ENCODE data around the gene PAK3.
A peak's percentile ranks its signal among the peaks of the same experiment; 100 is the strongest.

Gene PAK3

DNA sequence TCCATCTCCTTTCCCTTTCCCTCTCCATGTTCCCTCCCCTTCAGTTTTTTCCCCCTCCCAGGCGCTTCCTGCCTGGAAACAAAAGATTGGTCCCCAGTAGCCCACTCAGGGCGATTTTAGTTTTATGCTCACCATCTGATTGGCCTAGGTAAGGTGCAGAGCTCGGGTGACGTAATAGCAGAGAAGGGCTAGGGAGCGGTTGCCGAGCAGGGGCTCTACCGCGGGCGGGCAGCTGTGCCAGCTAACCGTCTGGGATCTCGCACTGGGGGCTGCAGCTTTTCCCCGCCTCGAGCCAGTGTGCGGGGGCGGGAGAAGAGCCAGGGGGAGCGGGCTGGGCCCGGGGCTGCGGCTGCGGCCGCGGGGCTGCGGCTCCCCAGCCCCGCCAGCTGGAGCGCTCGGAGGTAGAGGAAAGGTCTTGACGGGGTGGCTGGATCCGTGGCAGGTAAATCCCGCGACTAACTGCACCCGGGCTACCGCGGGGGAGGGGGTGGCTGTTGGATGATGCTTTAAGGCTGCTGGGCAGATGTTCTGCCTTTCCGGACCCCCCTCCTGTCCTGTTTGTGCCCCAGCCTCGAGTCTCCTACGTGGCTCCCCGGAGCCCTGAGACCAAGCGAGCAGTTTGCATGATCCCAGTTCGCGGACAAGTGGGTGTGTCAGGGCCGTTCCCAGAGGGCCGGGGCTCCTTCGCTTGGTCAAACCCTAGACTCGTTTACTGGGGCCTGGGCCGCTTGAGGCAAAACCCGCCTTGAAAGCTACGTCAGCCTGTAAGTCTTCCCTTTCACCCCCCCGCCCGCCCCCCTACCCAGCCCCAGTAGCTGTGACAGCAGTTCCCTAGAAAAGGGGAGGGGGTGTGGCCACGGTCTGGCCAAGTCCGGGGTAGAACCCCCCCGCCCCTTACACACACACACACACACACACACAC is at the start of gene PAK3:
Gene PAK3, plus strand, starts transcription at position 218 of the 922 bp plus-strand sequence. CDS start 26,913 bp downstream, outside the sequence.
- DNase-seq: peak; percentile 46

DNA sequence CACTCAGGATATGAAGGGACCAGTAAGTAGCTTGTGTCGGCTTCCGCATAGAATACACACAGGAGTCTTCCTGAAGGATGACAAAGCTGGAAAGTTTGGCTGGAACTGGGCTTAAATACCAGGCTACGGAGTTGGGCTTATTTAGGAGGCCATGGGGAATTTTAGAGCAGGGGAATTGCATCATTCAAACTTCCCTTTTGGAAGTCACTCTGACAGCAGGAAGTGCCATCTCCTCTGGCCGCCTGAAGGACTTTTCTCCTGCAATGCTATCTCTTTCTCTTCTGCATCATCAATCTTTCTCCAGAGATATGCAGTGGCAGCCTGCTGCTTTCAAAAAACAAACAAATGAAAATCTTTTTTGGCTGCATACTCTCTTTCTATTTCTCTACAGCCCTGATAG is 48.4 kb upstream of the PAK3 start:
- DNase-seq: no peak

DNA sequence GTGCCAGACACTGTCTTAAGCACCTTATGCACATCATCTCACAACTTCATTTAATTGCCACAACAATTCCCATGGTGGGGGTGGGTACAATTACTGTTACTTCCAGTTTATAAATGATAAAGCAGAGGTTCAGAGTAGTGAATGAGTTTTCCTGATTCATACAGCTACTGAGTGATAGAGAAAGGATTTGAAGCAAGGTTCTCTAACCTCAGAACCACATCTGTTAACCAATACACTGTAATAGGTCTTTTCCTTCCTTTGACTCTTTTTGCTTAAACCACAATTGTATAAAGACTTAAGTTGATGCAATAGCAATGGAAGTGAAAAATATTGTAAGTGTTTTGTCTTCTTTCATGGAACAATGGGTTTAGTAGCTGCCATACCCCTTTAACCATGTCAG is 43.5 kb upstream of the PAK3 start:
- DNase-seq: no peak

DNA sequence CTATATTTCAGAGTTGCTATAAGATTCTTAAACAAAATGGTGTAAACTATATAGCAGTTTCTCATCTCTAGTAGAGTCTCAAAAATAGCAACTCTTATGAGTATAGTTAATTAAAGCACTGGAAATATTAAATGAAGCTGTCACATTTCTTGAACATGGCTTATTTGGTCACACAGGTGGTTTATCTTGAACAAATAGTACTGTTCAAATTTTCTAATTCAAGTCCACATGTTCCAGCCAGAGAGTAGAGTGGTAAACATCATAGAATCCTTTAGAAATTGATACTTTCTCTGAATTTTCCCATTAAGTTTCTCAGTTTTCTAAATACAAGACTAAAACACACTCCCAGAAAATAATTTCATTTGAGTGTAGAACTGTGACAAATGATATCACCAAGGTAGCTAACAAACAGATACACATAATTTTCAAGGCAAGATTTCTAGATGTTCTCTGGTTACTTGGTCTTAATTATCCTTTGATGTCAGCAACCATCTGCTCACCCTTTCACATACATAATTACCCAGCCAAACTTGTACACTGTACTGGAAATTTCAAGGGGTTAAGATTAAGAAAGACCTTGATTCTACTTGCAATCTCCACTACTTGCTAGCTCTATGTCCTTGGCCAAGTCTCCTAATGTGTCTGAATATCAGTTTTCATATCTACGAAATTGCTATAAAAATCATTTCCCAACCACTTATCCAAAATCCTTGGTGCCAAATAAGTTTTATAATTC is 24.3 kb upstream of the PAK3 start:
- DNase-seq: no peak

DNA sequence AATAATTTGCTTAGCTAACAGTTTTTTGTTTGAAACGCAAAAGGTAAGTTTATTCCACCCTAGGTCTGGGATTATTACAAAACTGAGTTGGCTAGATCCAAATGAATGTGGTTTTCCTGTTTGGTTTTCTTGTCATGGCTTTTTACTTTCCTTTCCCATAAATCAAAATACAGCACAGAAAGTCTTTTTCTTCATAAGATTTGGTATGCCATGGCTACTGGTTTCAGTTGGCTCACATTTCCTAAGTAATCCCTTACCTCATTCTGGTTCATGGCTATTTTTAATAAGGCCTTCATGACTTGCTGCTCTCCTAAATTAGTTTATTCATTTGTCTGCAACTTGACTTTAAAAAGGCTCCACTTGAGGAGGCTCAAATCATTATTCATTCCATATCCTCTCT is 12.9 kb upstream of the PAK3 start:
- DNase-seq: no peak

DNA sequence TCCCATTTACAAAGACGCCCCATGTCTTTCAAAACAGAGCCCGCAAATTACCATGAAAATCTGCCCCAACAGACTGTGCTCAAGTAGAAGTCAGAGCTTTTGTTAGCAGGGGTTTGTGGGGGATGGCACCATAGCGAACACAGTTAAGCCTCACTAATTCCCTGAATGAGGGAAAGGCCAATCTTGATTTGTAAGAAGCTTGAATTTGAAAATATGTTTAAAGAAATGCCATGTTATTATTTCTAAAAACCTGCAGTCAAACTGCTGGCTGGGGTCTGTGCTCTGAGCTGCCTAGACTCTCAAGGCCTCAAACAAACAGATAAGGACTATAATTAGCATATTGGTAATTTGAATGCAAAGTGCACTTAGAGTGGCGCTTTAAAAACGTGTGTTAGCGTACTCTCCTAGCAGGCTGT is 9.4 kb upstream of the PAK3 start:
- no peak for DNase-seq

DNA sequence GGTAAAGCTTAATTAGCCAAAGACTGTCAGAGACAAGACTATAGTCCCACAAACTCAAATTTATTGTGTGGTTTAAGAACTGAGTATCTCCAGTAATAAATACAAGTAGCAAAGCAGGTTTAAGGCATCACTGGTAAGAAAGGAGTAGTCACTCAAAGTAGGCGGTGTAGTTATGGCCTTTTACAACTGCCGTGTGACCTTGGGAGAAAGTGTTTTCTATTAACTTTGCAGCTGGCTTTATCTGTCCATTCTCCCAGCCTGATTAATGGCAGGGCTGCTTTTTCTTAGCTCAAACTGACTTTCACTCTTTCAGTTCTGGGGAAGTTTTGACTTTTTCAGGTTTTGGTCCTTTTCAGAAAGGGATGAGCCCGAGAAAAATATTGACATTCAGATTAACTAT is 7.4 kb upstream of the PAK3 start:
- DNase-seq: no peak

DNA sequence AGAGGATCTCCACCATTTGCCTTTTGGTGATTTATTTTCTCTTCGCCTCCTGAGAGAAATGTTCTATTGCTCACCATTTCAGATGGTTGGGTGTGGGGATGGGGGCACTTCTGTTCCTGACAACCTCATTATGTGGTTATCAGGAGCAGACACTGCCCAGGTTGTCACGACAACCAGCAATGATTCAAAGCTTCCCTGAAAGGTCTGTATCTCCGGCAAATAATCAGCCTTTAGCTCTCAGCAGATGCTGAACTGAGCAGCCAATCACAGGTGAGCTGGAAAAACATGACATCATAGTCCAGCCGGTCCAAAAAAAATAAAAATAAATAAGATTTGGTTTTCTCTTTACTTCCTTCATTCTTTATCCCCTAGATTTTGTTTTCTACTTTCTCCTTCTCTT is 5.5 kb upstream of the PAK3 start:
- DNase-seq: no peak

DNA sequence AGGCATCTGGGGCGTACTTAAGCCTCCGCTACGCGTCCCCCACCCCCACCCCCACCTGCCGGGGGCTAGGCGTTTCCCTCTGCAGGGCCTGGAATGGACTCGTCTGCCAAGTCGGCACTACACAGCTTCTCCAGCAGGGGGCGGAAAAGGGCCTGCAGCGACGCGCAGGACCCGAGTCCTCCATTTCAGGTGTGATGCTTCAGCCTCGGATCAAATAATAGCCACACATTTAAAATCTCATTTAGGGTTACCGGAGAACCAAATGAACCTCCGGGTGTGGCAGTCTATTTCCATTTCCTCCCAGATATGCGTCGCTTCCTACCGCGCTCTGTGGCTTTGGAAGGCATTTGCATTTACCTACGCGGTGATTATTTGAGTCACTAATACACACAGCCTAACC is 2.9 kb downstream of the PAK3 start:
- peak; percentile 72 for DNase-seq

DNA sequence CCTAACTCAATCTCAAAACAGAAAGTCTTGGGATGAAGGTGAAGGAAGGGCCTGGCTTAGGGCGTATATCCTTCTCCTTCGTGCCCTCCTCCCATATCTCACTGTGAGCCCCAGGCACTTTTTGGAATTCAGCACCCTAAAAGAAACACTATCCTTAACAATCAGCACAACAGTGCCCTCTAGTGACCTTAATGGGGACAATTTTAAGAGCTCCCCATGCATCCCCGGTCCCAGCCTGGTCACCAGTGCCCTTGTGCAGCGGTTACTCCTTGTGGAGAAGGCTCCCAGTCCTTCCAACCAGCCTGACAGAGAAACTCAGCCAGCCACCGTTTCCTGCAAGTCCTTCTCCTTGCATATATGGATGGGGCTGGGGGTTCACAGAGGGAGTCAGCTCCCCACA is 4.2 kb downstream of the PAK3 start:
- DNase-seq: peak; percentile 39

DNA sequence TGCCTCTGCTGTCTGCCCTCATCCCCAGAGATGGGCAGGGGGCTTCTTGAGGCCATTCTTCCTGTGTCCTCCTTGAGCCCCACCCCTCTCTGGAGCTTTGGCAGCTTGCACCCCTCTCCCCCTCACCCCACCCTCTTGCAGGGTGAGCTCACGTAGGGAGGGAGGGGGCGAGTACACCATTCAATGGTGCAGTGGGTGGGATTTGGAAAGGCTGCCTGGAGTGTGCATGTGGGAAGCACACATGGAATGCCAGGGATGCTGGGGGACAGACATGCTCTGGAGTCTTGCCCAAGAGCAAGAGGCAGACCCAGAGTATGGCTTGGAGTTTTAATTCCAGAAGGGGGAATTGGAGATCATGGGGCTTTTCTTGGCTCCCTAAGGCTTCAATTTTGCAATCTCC is 5.6 kb downstream of the PAK3 start:
- DNase-seq: no peak

DNA sequence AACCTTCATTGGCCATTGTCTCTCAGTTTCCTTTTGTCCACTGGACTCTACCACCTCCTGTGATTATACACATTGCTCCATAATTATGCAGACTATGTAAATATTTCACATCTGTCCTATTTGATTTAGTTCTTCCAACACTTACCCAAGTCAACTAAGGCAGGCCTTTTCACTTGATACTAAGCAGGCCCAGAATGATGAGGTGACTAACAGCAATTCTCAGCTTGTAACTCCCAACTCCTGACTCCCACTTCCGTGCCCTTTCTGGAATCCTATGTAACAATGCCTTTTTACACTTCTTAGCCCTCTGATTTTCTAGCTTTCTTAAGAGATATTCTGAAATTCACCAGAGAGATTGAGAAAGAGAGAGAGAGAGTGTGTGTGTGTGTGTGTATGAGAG is 6.6 kb downstream of the PAK3 start:
- no peak for DNase-seq

DNA sequence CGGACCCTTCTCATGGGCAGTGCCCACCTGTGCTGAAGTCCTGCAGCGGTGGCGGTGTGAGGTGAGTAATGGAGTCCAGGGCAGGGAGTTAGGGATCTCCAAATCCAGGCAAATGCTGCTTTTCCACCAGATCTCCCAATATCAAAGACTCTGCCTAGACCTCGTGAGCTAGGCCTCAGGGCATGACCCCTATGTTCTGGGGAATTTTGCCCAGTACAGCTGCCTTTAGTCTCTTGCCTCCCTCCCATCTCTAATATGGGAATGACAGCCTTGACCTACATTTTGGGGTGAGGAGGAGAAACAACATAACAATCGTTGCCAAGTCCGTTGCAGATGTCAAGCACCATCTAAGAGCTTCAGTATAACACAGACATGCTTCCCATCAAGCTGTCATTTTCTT is 7.3 kb downstream of the PAK3 start:
- DNase-seq: no peak

DNA sequence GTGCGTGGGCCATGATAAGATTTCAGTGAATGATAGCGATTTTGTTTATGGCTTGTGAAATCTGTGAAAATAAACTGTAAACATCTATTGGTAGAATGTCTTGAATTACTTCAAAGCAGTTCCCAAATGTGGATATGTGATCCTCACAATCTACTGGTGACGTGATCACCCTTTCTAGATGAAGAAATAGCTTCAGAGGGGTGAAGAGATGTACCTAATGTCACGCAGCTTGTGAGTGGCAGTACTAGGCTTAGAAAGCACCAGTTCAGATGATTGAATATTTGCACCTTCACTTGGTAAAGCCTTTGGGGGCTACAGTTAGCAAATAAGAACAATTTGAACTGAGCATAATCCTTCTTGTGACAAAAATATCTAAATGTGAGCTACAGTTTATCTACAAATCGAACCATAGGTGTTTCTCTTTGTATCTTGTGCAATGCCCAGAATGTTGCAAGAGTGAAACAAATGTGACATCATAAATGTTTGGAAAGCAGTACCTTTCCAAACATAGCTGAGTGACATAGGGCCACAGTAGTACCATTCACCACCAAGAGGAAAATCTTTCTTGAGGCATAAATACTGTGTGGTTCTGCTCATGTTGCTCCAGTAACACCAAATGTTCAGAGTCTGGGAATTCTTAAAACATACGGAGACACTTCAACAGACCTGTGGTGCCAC is 14.2 kb downstream of the PAK3 start:
- DNase-seq: no peak

DNA sequence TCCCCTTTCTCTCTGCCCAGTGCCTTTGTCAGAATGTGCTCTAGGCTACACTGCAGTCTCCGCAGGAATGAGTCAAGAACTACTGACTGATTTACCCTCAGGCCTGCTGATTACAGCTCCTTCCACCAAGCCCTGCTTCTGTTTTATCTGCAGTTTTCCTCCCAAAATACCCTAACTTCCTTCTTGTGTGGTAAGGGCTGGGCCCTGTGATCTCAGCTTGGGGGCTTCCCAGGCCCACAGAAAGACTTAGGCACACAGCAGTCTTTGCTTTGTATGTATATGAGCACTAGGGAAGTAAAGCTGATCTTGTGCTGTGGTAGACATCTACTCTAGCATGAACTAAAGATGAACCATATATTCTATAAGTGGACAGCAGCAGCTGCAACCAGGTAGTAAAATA is 18.8 kb downstream of the PAK3 start:
- DNase-seq: no peak

DNA sequence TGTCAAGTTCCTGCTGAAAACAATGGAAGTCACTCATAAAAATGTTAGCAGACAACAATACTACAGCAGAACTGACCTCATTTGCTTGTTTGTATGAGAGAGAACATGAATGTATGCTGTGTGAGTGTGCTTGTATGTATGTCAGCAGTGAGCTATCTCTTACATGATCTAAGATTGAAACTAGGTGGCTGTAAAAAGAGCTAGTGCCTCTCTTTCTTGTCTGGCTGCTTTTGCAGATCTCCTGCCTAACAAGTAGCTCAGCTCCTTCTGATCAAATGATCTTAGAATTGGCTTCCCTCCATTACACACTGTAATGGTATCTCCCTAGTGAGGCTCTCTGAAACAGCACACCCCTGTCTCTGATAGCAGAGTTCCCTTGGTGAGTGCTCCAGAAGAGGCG is 20.7 kb downstream of the PAK3 start:
- DNase-seq: no peak

DNA sequence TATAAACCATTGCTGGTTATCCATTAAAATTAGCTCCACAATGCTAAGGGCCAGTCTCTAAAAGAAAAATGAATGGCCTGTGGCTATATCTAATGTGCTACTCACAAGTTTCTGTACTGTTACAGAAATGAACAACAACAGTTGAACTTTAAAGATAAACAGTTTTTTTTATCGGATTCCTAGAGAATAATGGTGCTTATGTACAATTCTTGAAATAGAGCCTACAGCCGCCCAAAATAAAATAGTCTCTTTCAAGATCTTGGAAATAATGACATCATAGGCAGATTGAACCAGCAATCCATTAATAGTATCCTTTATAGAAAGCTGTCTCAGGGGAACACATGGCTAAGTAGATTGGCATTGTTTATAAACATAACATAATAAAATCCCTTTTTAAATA is 23.4 kb downstream of the PAK3 start:
- no peak for DNase-seq

DNA sequence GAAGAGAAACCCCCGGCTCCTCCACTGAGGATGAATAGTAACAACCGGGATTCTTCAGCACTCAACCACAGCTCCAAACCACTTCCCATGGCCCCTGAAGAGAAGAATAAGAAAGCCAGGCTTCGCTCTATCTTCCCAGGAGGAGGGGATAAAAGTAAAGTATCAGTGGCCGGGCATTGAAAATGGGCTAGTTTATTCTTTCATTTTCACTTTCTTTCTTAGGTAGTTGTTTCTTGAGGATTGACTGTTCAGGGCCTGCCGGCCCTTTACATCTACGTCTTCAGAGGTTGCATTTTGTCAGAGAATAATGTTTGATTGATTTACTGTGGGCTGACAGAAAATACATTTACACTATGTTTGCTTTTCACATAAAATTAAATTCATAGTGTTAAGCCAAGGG is 27.1 kb downstream of the PAK3 start:
- no peak for DNase-seq

DNA sequence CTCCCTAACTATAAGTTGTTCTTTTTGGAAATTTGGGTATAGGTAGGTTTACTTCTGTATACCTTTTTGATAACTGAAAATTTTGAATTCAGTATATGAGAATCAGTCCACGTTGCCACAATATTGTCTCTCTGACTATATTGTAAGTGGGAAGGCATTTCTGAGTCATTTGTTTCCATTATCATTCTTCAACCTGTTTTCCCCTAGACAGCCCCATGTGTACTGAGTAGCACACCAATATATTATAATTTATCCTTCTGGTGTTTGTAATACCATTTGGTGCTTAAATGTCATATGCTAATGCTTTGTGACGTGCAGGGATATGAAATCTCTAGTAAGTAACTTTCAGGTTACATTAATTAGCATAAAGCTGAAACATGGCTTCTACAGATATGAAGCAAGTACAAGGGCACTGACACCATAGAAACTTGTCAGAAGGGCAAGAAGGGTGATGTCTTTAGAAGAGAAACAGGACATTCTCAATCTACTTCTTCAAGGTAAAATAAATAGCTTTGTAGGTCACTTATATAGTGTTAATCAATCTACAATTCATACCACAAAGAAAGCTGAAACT is 27.7 kb downstream of the PAK3 start:
- DNase-seq: no peak

DNA sequence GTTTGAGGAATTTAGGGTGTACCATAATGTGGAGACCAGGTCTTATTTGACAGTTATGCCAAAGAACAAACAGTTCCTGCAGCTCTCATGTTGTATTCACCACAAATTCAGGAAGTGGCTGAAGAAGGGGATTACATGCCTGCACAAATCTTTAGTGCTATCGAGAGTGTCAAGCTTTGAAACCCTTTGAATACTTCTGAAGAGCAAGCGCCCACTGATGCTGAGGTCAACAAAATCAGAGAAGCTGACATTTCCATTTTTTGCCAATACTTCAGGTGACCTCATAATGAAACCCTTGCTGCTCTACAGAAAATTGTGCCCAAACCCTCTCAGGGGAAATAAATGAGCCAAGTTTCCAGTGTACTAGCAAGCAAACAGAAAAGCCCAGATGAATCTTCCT is 28.4 kb downstream of the PAK3 start:
- DNase-seq: no peak

DNA sequence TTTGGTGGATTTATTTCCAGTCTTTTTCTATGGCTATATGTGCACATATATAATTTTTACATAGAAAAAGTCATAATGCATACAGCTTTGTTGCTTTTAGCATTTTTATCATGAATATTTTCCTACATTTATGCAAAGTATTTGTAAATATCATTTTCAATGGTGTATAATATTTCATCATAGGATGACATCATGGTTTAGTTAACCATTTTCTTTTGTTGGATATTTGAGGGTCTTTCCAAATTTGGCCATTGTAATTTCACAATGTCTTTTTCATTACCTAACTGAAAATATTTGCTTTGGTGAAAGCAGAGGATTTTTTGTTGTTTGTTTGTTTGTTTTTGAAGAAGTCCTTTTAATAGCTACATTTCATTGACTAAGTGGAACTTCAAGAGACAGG is 31.0 kb downstream of the PAK3 start:
- DNase-seq: no peak

DNA sequence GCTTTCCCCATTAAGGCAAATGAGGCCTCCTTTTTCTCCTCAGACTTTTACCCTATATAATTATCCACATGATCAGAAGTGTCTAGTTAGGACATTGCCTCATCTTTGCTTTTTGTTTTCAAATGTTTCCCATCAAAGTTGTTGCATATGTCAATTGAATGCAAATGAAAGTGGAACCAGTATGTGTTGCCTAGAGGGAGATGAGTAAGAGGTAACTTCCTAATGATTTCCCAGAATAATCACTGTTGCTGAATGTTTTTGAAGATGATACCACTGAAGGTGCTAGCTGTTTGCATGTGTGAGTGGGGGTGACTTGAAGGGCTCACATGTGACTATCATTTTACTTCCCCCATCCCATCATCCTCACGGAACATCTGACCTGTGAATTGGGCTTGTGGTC is 33.9 kb downstream of the PAK3 start:
- DNase-seq: no peak

DNA sequence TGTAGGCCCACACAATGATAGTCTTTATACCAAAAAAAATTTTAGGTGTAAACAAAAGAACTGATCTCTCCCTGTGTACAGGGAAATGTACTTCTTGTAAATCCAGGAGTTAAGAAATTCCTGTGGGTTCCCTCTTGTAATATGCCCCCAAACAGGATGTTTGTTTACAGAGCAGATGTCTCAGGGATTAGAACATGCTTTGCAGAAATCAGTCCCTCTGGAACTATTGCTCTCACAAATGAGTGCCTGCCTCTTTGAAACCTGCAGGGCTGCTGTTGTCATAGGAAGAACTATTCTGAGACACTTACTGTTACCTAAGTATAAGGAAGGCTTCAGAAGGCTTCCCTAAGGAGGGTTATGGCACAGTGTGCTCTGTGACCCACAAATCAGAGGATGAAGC is 35.6 kb downstream of the PAK3 start:
- DNase-seq: no peak
